Prostate gland (tissue), 2 donors: ENCODE data around the gene SLC35F4.

Experiments used
- CTCF ChIP-seq, 4 experiments: fragments of 200-600 bp in 2 of 4; fragments of 450-650 bp in 2 of 4; sonication (generic) in 2 of 4; IDR thresholded peaks; 1 replicate in 3 of 4; 2 replicates in 1 of 4; pipeline ENCODE4 v1.5.1; 2016 to 2019; ENCODE audit warnings: antibody characterized with exemption in 4 of 4, mild to moderate bottlenecking in 2 of 4, moderate library complexity in 2 of 4
- POLR2A ChIP-seq: fragments of 450-650 bp; IDR thresholded peaks from one replicate; pipeline ENCODE4 v1.6.1; 2016; ENCODE audit warnings: antibody characterized with exemption, mild to moderate bottlenecking

GRCh38 chr14:57879516-57879915, 13.6 kb upstream of the SLC35F4 start:
- TF ChIP-seq CTCF (IDR thresholded peaks at IDR 0.05), result no peak
- TF ChIP-seq POLR2A, result no peak
